CD4-positive, alpha-beta T cell treated with Interferon gamma for 1 hour (primary cell): ENCODE data around the gene CFHR5.
"Not testable (repeated sequence)": the region's sequence is repeated elsewhere in the genome, so short reads cannot be mapped to it uniquely, and the experiment has no call there.

Source experiments
- DNase-seq: peaks from one replicate; pipeline ENCODE4 v3.0.0-alpha.2; 2020

CFHR5 gene

GRCh38 chr1:196977278-196977677 lies at the start of gene CFHR5:
TSS of gene CFHR5 (plus strand) at chr1:196977556. CDS start at chr1:196977665, 109 bp downstream.
- no peak for DNase-seq

- DNase-seq, result not testable (repeated sequence)
Observed at GRCh38 chr1:196932853-196933252, 44.5 kb upstream of the CFHR5 start.

- no peak for DNase-seq
Observed at GRCh38 chr1:196933531-196934189, 43.7 kb upstream of the CFHR5 start.

- not testable (repeated sequence) for DNase-seq
Observed at GRCh38 chr1:196941474-196941873, 35.9 kb upstream of the CFHR5 start.

GRCh38 chr1:196943568-196943967 lies 33.8 kb upstream of the CFHR5 start, which contains the start of gene CFHR2:
TSS of gene CFHR2 (plus strand) at chr1:196943738. CDS start at chr1:196943881, 143 bp downstream.
- DNase-seq, result not testable (repeated sequence)

GRCh38 chr1:196951711-196952394 lies 25.5 kb upstream of the CFHR5 start:
- no peak for DNase-seq

GRCh38 chr1:196954778-196955177 lies 22.6 kb upstream of the CFHR5 start:
- DNase-seq, result no peak

GRCh38 chr1:196955926-196956325 lies 21.4 kb upstream of the CFHR5 start:
- DNase-seq, result no peak

GRCh38 chr1:196960854-196961253 lies 16.5 kb upstream of the CFHR5 start:
- no peak for DNase-seq

- no peak for DNase-seq
Observed at GRCh38 chr1:196970182-196970581, 7.2 kb upstream of the CFHR5 start.

GRCh38 chr1:196976278-196976677 lies 1.1 kb upstream of the CFHR5 start:
- DNase-seq, result no peak

- no peak for DNase-seq
Observed at GRCh38 chr1:196980859-196981258, 3.5 kb downstream of the CFHR5 start.

- DNase-seq, result not testable (repeated sequence)
Observed at GRCh38 chr1:196982247-196982646, 4.9 kb downstream of the CFHR5 start.

GRCh38 chr1:196991919-196992651 lies 14.7 kb downstream of the CFHR5 start:
- DNase-seq, result not testable (repeated sequence)

- DNase-seq, result no peak
Observed at GRCh38 chr1:196993916-196994315, 16.6 kb downstream of the CFHR5 start.

GRCh38 chr1:196997423-196997822 lies 20.1 kb downstream of the CFHR5 start:
- DNase-seq, result no peak

GRCh38 chr1:197001828-197002227 lies 24.5 kb downstream of the CFHR5 start:
- DNase-seq, result no peak

- DNase-seq, result no peak
Observed at GRCh38 chr1:197003132-197003531, 25.8 kb downstream of the CFHR5 start.

GRCh38 chr1:197008861-197009260 lies 31.5 kb downstream of the CFHR5 start:
- DNase-seq, result no peak

- DNase-seq, result no peak
Observed at GRCh38 chr1:197011614-197012013, 34.3 kb downstream of the CFHR5 start.

- no peak for DNase-seq
Observed at GRCh38 chr1:197013234-197013633, 35.9 kb downstream of the CFHR5 start.

- DNase-seq, result no peak
Observed at GRCh38 chr1:197016751-197017150, 39.4 kb downstream of the CFHR5 start.

- no peak for DNase-seq
Observed at GRCh38 chr1:197017558-197018146, 40.3 kb downstream of the CFHR5 start.
